Measurements from ENCODE around the gene VPS33A. TPM values are rescaled to one million over a fixed set of nuclear protein-coding genes. Genes with fewer than 3 reads are reported as not detected.

VPS33A gene
- total RNA-seq, 3 donors from 2014 or later (not counting 1 experiment from before 2014, with no cell fraction given) = 19.2 to 26.3 (median 24.1) TPM

DNA sequence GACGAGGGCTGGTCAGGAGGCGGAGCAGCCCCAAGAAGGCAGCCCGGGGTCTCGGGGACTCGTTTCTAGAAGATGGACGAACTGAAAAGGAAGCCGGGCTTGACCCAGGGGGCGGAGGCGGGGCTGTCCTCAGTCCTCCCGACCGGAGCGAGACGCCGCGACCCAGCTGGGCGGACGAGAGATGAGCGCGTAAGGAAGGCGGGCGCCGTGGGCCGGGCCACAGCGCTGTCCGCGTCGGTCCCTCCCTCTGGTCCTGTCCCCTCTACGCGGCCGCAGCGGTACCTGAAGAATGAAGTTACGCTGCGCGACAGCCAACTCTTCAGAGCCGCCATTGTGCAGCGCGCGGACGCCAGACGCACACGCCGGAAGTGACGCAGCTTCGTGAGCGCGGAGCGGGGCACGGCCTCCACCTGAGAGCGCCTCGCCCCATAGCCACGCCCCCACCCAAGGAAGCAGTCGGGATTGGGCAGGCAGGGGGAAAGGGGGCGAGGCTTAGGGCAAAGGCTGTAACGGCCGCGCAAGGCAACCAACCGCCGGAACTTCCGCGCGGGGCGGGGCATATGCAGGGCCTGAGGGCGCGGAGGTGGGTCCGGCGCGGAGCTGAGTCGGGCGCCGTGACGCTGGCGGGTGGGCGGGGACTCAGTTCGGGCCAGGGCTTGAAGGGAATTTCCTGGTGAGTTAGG lies 40.5 kb downstream of the VPS33A start, which contains the start of gene DIABLO:
Gene DIABLO, minus strand, starts transcription at position 370 of the 683 bp plus-strand sequence. Its CDS starts 38 bp downstream, at position 332.
- Histone ChIP-seq H3K4me3 (ENCODE audit: low read length) (peak within 1 kb of the TSS; percentile 93), H3K36me3 (ENCODE audit: control insufficient read depth, insufficient read depth, low read length) (peaks cover 31% of the 10 kb centered on the region), H3K27me3 (ENCODE audit: control insufficient read depth, insufficient read depth, low read length) (no peaks in the 10 kb centered on the region), H3K27ac (ENCODE audit: low read length) (peak within 1 kb of the TSS; percentile 97), H3K9me3 (ENCODE audit: control insufficient read depth, insufficient read depth, low read length) (no peaks in the 10 kb centered on the region), H3K4me1 (ENCODE audit: control insufficient read depth, insufficient read depth, low read length) (peaks cover 32% of the 10 kb centered on the region)
- DNase-seq (peak; percentile 99 to 100), ATAC-seq (peak; percentile 86 to 96 (median 89))
- Mint-ChIP-seq H3K4me3 (peak within 1 kb of the TSS; percentile 93), H3K4me1 (peaks cover 39 to 42% of the 10 kb centered on the region in 2 donors), H3K9me3 (no peaks in the 10 kb centered on the region), H3K27ac (peak within 1 kb of the TSS; percentile 93 to 99), H3K27me3 (ENCODE audit: low read depth in 2 of 2) (no peaks in the 10 kb centered on the region), H3K36me3 (no peaks in the 10 kb centered on the region)
- under 1% methylated on average over 74 of the region's 74 CpGs for WGBS (ENCODE audit: insufficient coverage)
- intact Hi-C loops (cut with micrococcal nuclease) = loop anchor here (2.0 to 5.0 kb wide), 3 partner anchors 41 to 1539 kb away; partner anchors contain the start of genes MLEC, VPS33A and ZCCHC8
- TF ChIP-seq, protein P1, sequence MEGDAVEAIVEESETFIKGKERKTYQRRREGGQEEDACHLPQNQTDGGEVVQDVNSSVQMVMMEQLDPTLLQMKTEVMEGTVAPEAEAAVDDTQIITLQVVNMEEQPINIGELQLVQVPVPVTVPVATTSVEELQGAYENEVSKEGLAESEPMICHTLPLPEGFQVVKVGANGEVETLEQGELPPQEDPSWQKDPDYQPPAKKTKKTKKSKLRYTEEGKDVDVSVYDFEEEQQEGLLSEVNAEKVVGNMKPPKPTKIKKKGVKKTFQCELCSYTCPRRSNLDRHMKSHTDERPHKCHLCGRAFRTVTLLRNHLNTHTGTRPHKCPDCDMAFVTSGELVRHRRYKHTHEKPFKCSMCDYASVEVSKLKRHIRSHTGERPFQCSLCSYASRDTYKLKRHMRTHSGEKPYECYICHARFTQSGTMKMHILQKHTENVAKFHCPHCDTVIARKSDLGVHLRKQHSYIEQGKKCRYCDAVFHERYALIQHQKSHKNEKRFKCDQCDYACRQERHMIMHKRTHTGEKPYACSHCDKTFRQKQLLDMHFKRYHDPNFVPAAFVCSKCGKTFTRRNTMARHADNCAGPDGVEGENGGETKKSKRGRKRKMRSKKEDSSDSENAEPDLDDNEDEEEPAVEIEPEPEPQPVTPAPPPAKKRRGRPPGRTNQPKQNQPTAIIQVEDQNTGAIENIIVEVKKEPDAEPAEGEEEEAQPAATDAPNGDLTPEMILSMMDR (IDR thresholded peaks at IDR 0.05) = no peak

DNA sequence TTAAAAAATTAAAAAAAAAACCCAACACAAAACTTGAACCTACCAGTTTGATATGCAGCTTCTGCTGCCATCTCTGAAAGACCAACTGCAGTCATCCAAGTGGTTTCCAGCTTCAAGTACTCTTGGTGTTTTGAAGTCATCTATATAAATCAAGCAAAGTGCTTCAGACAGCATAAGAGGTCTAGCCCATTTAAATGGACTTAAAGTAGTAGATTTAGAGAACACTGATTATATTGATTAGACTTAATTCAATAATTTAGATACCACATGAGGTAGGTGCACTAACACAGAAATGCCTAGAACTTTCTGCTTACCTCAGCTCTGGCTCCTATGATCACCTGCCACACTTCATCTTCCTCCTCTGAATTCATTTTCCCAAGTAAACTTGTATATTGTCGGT lies 49.8 kb downstream of the VPS33A start:
- Histone ChIP-seq H3K4me3 (ENCODE audit: low read length) (no peak overlapping the region), H3K27ac (ENCODE audit: low read length) (no peak overlapping the region), H3K27me3 (ENCODE audit: control insufficient read depth, insufficient read depth, low read length) (no peaks in the 10 kb centered on the region), H3K4me1 (ENCODE audit: control insufficient read depth, insufficient read depth, low read length) (no peaks in the 10 kb centered on the region), H3K9me3 (ENCODE audit: control insufficient read depth, insufficient read depth, low read length) (no peaks in the 10 kb centered on the region), H3K36me3 (ENCODE audit: control insufficient read depth, insufficient read depth, low read length) (peaks cover 68% of the 10 kb centered on the region)
- peaks cover 18% of the 10 kb centered on the region for H3K36me3 Mint-ChIP-seq
- peaks cover 0 to 6% of the 10 kb centered on the region in 2 donors for H3K4me1 Mint-ChIP-seq
- WGBS (ENCODE audit: insufficient coverage) = no CpG with 5 or more reads among the region's 1 CpG
- H3K27ac Mint-ChIP-seq = no peak overlapping the region
- TF ChIP-seq, protein P1 (IDR thresholded peaks at IDR 0.05) = no peak
- no peak for DNase-seq
- no peak for ATAC-seq
- H3K27me3 Mint-ChIP-seq (ENCODE audit: low read depth in 2 of 2) = no peaks in the 10 kb centered on the region
- intact Hi-C loops (cut with micrococcal nuclease) = no loop called here
- no peaks in the 10 kb centered on the region for H3K9me3 Mint-ChIP-seq
- no peak overlapping the region for H3K4me3 Mint-ChIP-seq

DNA sequence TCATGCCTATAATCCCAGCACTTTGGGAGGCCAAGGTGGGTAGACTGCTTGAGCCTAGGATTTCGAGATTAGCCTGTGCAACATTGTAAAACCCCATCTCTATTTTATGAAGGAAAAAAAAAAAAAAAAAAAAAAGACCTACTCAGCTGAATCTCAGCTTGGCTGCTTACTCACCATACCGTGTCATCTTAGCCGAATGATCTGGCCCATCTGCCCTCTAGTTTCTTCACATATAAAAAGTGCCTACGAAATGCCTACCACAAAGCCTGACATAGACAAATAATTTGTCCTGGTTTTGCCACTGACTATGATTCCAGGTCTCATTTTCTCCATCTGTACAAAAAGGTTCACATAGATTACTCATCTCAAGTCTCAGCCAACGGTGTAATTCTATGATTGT lies 50.5 kb downstream of the VPS33A start:
- TF ChIP-seq, protein P1 (IDR thresholded peaks at IDR 0.05) = no peak
- Histone ChIP-seq H3K9me3 (ENCODE audit: control insufficient read depth, insufficient read depth, low read length) (no peaks in the 10 kb centered on the region), H3K36me3 (ENCODE audit: control insufficient read depth, insufficient read depth, low read length) (peaks cover 68% of the 10 kb centered on the region), H3K27me3 (ENCODE audit: control insufficient read depth, insufficient read depth, low read length) (no peaks in the 10 kb centered on the region), H3K27ac (ENCODE audit: low read length) (no peak overlapping the region), H3K4me1 (ENCODE audit: control insufficient read depth, insufficient read depth, low read length) (no peaks in the 10 kb centered on the region), H3K4me3 (ENCODE audit: low read length) (no peak overlapping the region)
- no peak overlapping the region for H3K4me3 Mint-ChIP-seq
- H3K27me3 Mint-ChIP-seq (ENCODE audit: low read depth in 2 of 2) = no peaks in the 10 kb centered on the region
- H3K9me3 Mint-ChIP-seq = no peaks in the 10 kb centered on the region
- ATAC-seq (no peak), DNase-seq (no peak)
- intact Hi-C loops (cut with micrococcal nuclease) = no loop called here
- peaks cover 0 to 5% of the 10 kb centered on the region in 2 donors for H3K4me1 Mint-ChIP-seq
- peaks cover 18% of the 10 kb centered on the region for H3K36me3 Mint-ChIP-seq
- WGBS (ENCODE audit: insufficient coverage) = 97% methylated on average over 4 of the region's 5 CpGs
- H3K27ac Mint-ChIP-seq = no peak overlapping the region

Measured in natural killer cell (primary cell).